Gastroesophageal sphincter (tissue), 3 donors: ENCODE data around the gene ACYP1.

Experiments
- CTCF ChIP-seq, 4 experiments: fragments of 200-600 bp in 2 of 4; fragments of 450-650 bp in 2 of 4; sonication (generic) in 1 of 4; IDR thresholded peaks; one replicate each; pipeline ENCODE4 v1.5.1; 2017 to 2019; ENCODE audit warnings: antibody characterized with exemption in 4 of 4, mild to moderate bottlenecking in 2 of 4, moderate library complexity in 2 of 4
- POLR2A ChIP-seq, 2 donors: fragments of 450-650 bp; IDR thresholded peaks; one replicate each; pipeline ENCODE4 v1.6.1; 2017; ENCODE audit warnings: antibody characterized with exemption in 2 of 2, mild to moderate bottlenecking in 2 of 2, moderate library complexity in 1 of 2
- POLR2AphosphoS5 ChIP-seq: sonication (generic); formaldehyde crosslinking; IDR thresholded peaks from one replicate; pipeline ENCODE4 v1.6.1; 2017; ENCODE audit warnings: antibody characterized with exemption

GRCh38 chr14:75059642-75060041, 4.2 kb downstream of the ACYP1 start:
- no peak for TF ChIP-seq CTCF (IDR thresholded peaks at IDR 0.05)
- no peak for TF ChIP-seq POLR2A (IDR thresholded peaks at IDR 0.05)
- TF ChIP-seq POLR2AphosphoS5 = no peak
